Measurements from ENCODE around the gene COG4.
"Not testable (repeated sequence)": the region's sequence is repeated elsewhere in the genome, so short reads cannot be mapped to it uniquely, and the experiment has no call there.

COG4 gene

DNA sequence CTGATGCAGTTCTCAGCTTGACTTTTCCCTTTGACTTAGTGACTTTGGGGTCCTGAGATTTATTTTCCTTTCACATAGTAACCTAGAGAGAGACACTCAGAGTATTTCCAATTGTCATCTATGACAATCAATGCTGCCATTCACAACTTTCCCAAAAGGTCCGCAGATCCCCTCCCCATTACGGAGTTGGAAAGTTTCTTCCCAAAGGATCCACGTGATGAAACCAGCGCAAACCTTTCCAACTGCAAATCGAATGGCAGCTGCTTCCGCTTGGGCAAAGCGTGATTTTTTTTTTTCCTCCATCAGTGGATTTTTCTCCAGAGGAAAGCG, 69.5 kb downstream of the COG4 start:
- no peak for FAIRE-seq

- FAIRE-seq: no peak
These were observed 70.0 kb downstream of the COG4 start for GRCh38 chr16:70453117-70453891.

GRCh38 chr16:70451004-70451340, 72.4 kb downstream of the COG4 start:
- not testable (repeated sequence) for FAIRE-seq

DNA sequence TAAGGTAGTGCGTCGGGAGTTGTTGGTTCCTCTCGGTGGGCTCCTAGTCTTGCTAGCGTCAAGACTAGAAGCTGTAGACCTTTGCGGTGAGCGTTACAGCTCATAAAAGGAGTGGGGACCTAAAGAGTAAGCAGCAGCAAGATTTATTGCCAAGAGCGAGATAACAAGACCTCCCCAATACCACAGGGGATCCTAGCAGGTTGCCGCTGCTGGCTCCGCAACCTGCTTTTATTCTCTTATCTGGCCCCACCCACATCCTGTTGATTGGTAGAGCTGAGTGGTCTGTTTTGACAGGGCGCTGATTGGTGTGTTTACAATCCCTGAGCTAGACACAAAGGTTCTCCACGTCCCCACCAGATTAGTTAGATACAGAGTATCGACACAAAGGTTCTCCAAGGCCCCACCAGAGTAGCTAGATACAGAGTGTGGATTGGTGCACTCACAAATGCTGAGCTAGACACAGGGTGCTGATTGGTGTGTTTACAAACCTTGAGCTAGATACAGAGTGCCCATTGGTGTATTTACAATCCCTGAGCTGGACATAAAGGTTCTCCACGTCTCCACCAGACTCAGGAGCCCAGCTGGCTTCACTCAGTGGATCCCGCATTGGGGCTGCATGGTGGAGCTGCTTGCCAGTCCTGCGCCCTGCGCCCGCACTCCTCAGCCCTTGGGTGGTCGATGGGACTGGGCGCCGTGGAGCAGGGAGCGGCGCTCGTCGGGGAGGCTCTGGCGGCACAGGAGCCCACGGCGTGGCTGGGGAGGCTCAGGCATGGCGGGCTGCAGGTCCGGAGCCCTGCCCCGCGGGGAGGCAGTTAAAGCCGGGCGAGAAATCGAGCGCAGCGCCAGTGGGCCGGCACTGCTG, 73.0 kb downstream of the COG4 start:
- FAIRE-seq: not testable (repeated sequence)

DNA sequence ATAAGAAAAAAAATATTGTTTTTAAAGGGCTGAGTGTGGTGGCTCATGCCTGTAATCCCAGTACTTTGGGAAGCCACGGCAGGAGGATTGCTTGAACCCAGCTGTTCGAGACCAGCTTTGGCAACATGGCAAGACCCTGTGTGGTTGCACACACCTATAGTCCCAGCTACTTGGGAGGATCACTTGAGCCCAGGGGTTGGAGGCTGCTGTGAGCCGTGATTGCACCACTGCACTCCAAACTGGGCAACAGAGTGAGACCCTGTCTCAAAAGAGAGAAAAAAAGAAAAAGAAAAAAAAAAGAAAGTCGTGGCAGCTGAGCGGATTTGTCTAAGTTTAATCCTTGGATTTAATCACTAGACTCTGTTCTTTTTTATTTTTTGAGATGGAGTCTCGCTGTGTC, 75.3 kb downstream of the COG4 start:
- no peak for FAIRE-seq

- FAIRE-seq: no peak
These were observed 78.9 kb downstream of the COG4 start for GRCh38 chr16:70444249-70445063.

DNA sequence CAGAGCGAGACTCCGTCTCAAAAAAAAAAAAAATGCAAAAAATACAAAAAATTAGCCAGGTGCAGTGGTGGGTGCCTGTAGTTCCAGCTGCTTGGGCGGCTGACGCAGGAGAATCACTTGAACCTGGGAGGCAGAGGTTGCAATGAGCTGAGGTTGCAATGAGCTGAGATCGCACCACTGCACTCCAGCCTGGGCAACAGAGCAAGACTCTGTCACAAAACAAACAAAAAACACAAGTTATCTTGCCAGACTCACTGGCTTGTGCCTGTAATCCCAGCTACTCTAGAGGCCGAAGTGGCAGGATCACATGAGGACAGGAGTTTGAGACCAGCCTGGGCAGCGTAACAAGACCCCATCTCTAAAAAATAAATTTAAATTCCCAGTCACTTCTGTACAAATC, 81.0 kb downstream of the COG4 start:
- FAIRE-seq: no peak

GRCh38 chr16:70441406-70441990, 81.9 kb downstream of the COG4 start:
- FAIRE-seq: no peak

GRCh38 chr16:70440009-70440692, 83.2 kb downstream of the COG4 start:
- FAIRE-seq: no peak

- no peak for FAIRE-seq
These were observed 84.1 kb downstream of the COG4 start, which contains the start of gene ST3GAL2 for GRCh38 chr16:70438969-70439862. TSS of gene ST3GAL2 (minus strand) at chr16:70439100. CDS start at chr16:70398530, 40,570 bp downstream.

DNA sequence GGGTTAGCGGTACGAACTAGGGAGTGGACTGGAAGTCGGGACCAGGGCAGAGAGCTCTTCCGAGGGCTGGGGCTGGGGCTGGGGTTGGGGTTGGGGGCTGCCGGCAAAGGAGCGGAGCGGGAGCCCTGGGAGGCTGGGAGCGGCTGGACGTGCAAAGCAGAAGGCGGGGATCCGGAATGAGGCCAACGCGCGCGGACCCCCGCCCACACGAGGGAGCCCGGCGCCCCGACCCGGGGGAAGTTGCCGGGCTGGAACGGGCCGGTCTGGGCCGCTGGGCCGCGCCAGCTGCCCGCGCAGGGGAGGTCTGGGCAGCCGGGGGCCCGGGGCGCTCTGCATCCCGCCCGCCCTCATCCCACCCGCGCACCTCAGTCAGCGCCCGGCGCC, 84.8 kb downstream of the COG4 start:
- no peak for FAIRE-seq

- no peak for FAIRE-seq
These were observed 85.5 kb downstream of the COG4 start for GRCh38 chr16:70437582-70438557.

- FAIRE-seq: no peak
These were observed 86.3 kb downstream of the COG4 start for GRCh38 chr16:70437017-70437581.

DNA sequence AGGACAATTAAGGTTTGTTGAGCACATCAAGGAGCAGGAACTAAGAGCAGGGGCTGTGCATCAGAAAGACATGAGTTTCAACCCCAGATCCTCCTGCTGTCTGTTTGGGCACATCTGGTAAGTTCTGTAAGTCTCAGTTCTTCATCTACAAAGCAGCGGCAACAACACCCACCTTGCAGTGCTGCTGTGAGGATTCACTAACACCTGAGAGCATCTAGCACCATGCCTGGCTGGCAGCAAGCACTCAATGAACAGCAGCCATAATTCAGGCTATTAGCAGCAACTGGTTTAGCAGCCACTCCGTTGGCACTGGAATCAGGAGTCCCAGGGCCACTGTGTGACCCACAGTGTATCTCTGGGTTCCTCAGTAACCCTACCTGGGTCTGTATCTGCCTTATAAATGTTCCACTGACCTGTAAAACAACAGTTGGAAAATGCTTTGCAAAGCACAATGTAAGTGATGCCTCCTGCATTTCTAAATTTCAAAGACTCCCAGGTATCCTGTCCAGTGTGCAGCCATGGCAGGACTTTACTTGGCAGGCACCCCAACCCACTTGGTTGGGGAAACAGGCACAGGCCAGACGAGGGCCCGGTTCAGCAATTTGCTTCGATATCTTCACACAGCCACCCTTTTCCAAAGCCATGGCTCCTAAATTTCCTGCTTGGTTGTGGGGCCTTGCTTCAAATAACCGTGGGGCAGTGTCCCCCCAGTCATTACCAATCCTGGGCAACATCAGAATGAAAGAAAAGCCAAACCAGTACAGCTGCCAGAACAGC, 88.7 kb downstream of the COG4 start:
- FAIRE-seq: no peak

DNA sequence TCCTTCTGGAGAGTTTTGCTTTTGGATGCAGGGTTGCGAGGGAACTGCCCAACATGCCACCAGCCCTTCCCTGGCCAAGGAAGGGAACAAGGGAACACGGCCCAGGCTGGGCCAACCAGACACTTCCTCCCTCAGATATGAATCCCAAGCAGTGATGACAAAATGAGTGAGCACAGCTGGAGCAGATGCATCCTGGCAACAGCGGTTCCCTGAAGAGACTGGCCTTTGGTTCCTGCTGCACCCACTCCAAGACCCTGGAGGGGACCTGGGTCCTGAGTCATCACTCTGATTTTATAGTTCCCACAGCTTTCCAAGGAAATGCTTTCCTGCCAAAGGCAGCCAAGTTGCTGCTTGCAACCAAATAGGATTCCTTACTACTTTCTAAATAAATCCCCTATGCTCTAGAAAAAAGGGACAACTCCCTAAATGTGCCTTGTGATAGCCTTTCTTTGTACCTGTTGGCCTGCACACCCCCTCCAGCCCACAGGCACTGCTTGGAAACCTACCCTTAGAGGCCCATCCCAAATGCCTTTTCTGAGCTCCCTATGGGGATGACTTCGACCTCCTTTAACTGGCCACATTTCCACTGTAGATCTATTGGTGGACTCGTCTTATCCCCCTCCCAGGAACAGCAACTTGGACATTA, 89.8 kb downstream of the COG4 start:
- FAIRE-seq: no peak

DNA sequence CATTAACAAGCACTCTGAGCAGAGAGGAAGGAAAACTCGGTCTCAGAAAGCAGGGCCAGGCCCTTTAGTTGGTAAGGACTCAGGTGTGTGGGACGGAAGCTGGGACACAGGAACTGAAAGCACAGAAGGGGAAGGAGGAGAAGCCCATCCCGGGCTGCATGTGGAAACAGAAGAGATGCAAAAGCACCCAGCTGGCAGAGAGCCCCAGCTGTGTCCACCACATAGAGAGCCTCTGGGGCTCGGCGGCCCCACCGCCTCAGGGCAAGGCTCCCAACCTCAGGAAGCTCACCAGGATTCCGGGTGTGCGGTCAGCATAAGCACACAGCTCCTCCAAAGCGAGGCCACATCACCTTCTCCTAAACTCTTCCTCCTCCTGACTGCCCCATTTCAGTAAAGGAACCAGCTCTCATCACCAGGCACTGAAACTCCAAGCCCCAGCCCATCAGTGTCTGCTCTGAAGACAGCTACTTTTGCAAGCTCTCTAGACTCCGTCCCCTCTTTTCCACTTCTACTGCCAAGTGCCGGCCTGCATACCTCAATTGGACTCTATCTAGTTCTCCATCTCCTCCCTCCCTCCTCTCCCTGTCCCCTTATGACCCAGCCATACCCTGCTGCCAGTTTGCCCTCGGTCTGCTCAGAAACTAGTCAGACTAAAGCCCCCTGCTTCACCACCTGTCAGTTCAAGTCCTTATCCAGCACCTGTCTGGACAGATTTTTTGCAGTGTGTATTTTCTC, 90.5 kb downstream of the COG4 start:
- FAIRE-seq: no peak

- no peak for FAIRE-seq
These were observed 91.0 kb downstream of the COG4 start for GRCh38 chr16:70432356-70432722.
